Brain microvascular endothelial cell (primary cell): ENCODE data around the gene RBFOX2.

Experiments used
- DNase-seq: peaks from one replicate; pipeline ENCODE4 v3.0.0-alpha.2; 2020
- H3K27ac ChIP-seq: fragments of 250-450 bp; sonication (Bioruptor Pico); 2 replicates; pipeline ENCODE4 v1.5.1; 2020; ENCODE audit warnings: mild to moderate bottlenecking, moderate library complexity
- H3K27me3 ChIP-seq: fragments of 250-450 bp; sonication (Bioruptor Pico); replicated peaks from 2 replicates; pipeline ENCODE4 v1.5.1; 2020; ENCODE audit warnings: mild to moderate bottlenecking
- H3K36me3 ChIP-seq: fragments of 250-450 bp; sonication (Bioruptor Pico); replicated peaks from 2 replicates; pipeline ENCODE4 v1.5.1; 2020; ENCODE audit warnings: mild to moderate bottlenecking
- H3K4me3 ChIP-seq: 2 replicates; pipeline ENCODE4 v1.5.1; 2011; ENCODE audit warnings: low read depth, mild to moderate bottlenecking, control low read depth, low read length, moderate library complexity
- in situ Hi-C: cut with HindIII; loops from 2 replicates; pipeline ENCODE4 v1.10.0; 2017; ENCODE audit warnings: low sequenced_read_pairs, low pct_ligation_motif_present
- TF ChIP-seq, protein P1 (sequence below): IDR thresholded peaks from 2 replicates; pipeline ENCODE4 v1.5.1; 2011; ENCODE audit warnings: low read depth, mild to moderate bottlenecking, moderate library complexity, low read length, control low read depth, inconsistent platforms; ENCODE audit errors: missing control alignments

The RBFOX2 gene

GRCh38 chr22:35688913-35689675, 339.5 kb downstream of the RBFOX2 start:
- TF ChIP-seq, protein P1, sequence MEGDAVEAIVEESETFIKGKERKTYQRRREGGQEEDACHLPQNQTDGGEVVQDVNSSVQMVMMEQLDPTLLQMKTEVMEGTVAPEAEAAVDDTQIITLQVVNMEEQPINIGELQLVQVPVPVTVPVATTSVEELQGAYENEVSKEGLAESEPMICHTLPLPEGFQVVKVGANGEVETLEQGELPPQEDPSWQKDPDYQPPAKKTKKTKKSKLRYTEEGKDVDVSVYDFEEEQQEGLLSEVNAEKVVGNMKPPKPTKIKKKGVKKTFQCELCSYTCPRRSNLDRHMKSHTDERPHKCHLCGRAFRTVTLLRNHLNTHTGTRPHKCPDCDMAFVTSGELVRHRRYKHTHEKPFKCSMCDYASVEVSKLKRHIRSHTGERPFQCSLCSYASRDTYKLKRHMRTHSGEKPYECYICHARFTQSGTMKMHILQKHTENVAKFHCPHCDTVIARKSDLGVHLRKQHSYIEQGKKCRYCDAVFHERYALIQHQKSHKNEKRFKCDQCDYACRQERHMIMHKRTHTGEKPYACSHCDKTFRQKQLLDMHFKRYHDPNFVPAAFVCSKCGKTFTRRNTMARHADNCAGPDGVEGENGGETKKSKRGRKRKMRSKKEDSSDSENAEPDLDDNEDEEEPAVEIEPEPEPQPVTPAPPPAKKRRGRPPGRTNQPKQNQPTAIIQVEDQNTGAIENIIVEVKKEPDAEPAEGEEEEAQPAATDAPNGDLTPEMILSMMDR, result no peak
- H3K4me3 ChIP-seq, result no peak overlapping the region
- in situ Hi-C loops, result no loop called here
- no peaks in the 10 kb centered on the region for H3K27me3 ChIP-seq
- no peak overlapping the region for H3K27ac ChIP-seq
- no peak for DNase-seq
- H3K36me3 ChIP-seq, result no peaks in the 10 kb centered on the region
